H1 (cell line): ENCODE measurements around the gene PPA1. TPM values are rescaled to one million over a fixed set of nuclear protein-coding genes. Genes with fewer than 3 reads are reported as not detected.

Experiments
- BRCA1 ChIP-seq: IDR thresholded peaks from 2 replicates; pipeline ENCODE4 v1.6.1; 2012; ENCODE audit warnings: low read depth, low read length, improper control_type of control experiment
- CEBPB ChIP-seq: IDR thresholded peaks from 2 replicates; pipeline ENCODE4 v1.6.1; 2012; ENCODE audit warnings: low read depth, low read length
- NRF1 ChIP-seq: IDR thresholded peaks from 2 replicates; pipeline ENCODE4 v1.6.1; 2011; ENCODE audit warnings: mild to moderate bottlenecking, low read depth, low read length, improper control_type of control experiment
- POU5F1 ChIP-seq: IDR thresholded peaks from 2 replicates; pipeline ENCODE4 v1.6.1; 2011; ENCODE audit warnings: low read depth, mild to moderate bottlenecking, low read length, moderate library complexity
- RNF2 ChIP-seq: fragments of 200-900, 300-1000 bp; sonication (generic); IDR thresholded peaks from 2 replicates; pipeline ENCODE4 v1.7.1; 2016; ENCODE audit warnings: borderline replicate concordance, low read depth, mild to moderate bottlenecking, antibody characterized with exemption, low read length; ENCODE audit not compliant: poor library complexity, severe bottlenecking; ENCODE audit errors: missing control alignments
- SAP30 ChIP-seq: fragments of 300-600 bp; sonication (generic); IDR thresholded peaks from 2 replicates; pipeline ENCODE4 v1.7.1; 2012; ENCODE audit warnings: low read length, moderate library complexity, mild to moderate bottlenecking, inconsistent platforms; ENCODE audit not compliant: insufficient read depth, insufficient replicate concordance
- SUZ12 ChIP-seq: fragments of 200-600 bp; sonication (generic); IDR thresholded peaks from 2 replicates; pipeline ENCODE4 v1.6.1; 2012; ENCODE audit warnings: mild to moderate bottlenecking, inconsistent platforms, low read length, moderate library complexity, mixed read lengths
- polyA plus RNA-seq, 7 experiments: library from polyadenylated mRNA; depleted of rRNA in 3 of 7; stranded (reverse) in 5 of 7; unstranded in 2 of 7; fragments of >200 nt in 5 of 7; fragments of 200-250 nt in 2 of 7; gene quantifications; 1 replicate in 5 of 7; 2 replicates in 1 of 7; 4 replicates in 1 of 7; pipeline versions ENCODE4 v1.2.1 to v1.2.3, GENCODE V29; 2011 to 2013; ENCODE audit warnings: missing spikeins in 2 of 7, mixed read lengths in 2 of 7
- total RNA-seq: library from RNA; stranded (reverse); fragmentation: NEBNext Ultra II Directional; extraction: Animal tissue kit (Norgen Biotek cat#: 25700); gene quantifications from 2 replicates; pipeline ENCODE4 v1.2.1, GENCODE V29; 2021
- TF ChIP-seq, protein P1 (sequence below), 3 experiments: IDR thresholded peaks; 1 replicate in 2 of 3; 2 replicates in 1 of 3; pipeline versions ENCODE4 v1.5.1 to v1.6.1; 2011; ENCODE audit warnings: low read length in 3 of 3, mild to moderate bottlenecking in 3 of 3, inconsistent platforms in 2 of 3, low read depth in 1 of 3, moderate library complexity in 1 of 3; ENCODE audit not compliant: insufficient read depth in 1 of 3; ENCODE audit errors: control extremely low read depth in 1 of 3

The PPA1 gene
- total and polyA plus RNA-seq, 2 of the 8 experiments (the other 6 are each of a cell fraction or from before 2014, with no cell fraction given): 77.0 to 191 TPM

DNA sequence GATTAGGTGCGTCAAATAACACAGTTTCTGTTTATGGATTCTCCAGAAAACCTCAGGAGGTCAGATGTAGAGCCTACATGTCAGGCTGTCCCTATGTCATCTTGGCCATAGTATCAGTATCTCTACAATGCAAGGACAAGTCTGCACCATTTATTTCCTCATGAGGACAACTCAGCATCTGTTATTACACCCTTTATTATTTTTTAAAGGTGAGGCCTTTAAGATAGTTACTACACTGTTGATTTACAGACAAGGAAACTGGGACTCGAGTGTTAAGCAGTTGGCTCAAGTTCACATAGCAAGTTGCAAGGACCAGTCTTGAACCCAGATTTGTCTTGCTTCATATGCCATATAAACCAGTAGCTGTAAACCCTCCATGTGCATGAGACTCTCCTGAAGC is 23.2 kb upstream of the PPA1 start (continued):
- TF ChIP-seq SUZ12 (no peak), CEBPB (no peak), SAP30 (no peak), RNF2 (no peak), NRF1 (no peak), POU5F1 (no peak), BRCA1 (no peak)
- TF ChIP-seq, protein P1, sequence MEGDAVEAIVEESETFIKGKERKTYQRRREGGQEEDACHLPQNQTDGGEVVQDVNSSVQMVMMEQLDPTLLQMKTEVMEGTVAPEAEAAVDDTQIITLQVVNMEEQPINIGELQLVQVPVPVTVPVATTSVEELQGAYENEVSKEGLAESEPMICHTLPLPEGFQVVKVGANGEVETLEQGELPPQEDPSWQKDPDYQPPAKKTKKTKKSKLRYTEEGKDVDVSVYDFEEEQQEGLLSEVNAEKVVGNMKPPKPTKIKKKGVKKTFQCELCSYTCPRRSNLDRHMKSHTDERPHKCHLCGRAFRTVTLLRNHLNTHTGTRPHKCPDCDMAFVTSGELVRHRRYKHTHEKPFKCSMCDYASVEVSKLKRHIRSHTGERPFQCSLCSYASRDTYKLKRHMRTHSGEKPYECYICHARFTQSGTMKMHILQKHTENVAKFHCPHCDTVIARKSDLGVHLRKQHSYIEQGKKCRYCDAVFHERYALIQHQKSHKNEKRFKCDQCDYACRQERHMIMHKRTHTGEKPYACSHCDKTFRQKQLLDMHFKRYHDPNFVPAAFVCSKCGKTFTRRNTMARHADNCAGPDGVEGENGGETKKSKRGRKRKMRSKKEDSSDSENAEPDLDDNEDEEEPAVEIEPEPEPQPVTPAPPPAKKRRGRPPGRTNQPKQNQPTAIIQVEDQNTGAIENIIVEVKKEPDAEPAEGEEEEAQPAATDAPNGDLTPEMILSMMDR (IDR thresholded peaks at IDR 0.05; ENCODE audit: control extremely low read depth in 1 of 3, insufficient read depth in 1 of 3, low read depth in 1 of 3, low read length in 3 of 3): no peak
